GM13976 (cell line): ENCODE results near the gene OPHN1.

Experiments used
- DNase-seq: peaks from one replicate; pipeline ENCODE4 v3.0.0; 2012; ENCODE audit warnings: low spot score
- CTCF ChIP-seq: IDR thresholded peaks from 2 replicates; pipeline ENCODE4 v1.5.1; 2012; ENCODE audit warnings: borderline replicate concordance, mild to moderate bottlenecking; ENCODE audit not compliant: insufficient read depth; ENCODE audit errors: extremely low read depth, missing control alignments, control extremely low read depth
- in situ Hi-C: fragments of 300-500 bp; cut with MboI; formaldehyde crosslinking; loops from one replicate; pipeline ENCODE4 v1.12.0; 2022; ENCODE audit warnings: low sequenced_read_pairs, mixed read lengths, inconsistent platforms; ENCODE audit not compliant: unreplicated experiment

The OPHN1 gene

GRCh38 chrX:68139791-68140190 is 293.5 kb downstream of the OPHN1 start:
- DNase-seq = no peak
- in situ Hi-C loops = no loop called here
- TF ChIP-seq CTCF = no peak

GRCh38 chrX:68133181-68133580 is 300.1 kb downstream of the OPHN1 start:
- no peak for TF ChIP-seq CTCF
- DNase-seq = no peak
- in situ Hi-C loops = no loop called here

- in situ Hi-C loops = no loop called here
- TF ChIP-seq CTCF = no peak
These were observed 300.5 kb downstream of the OPHN1 start for GRCh38 chrX:68132749-68133148.

GRCh38 chrX:68121835-68122234 is 311.5 kb downstream of the OPHN1 start:
- DNase-seq = no peak
- no peak for TF ChIP-seq CTCF
- in situ Hi-C loops = no loop called here

More at GRCh38 chrX:68132749-68133148, 300.5 kb downstream of the OPHN1 start:
- no peak for DNase-seq

GRCh38 chrX:68121371-68121770 is 311.9 kb downstream of the OPHN1 start:
- in situ Hi-C loops = no loop called here
- no peak for TF ChIP-seq CTCF
- DNase-seq = no peak

GRCh38 chrX:68115371-68115770 is 317.9 kb downstream of the OPHN1 start:
- TF ChIP-seq CTCF = no peak
- DNase-seq = no peak
- in situ Hi-C loops = no loop called here
